A673 (cell line): ENCODE data around the gene SERINC5. TPM values are rescaled to one million over a fixed set of nuclear protein-coding genes. Genes with fewer than 3 reads are reported as not detected.

ENCODE experiments used
- BruUV-seq: library from RNA; stranded (reverse); fragments of 400-500 nt; replicated peaks from 2 replicates; lab custom pipeline; 2021; lab: Mats Ljungman, UMichigan
- CTCF ChIA-PET: fragments of 300-600 bp; sonication (Branson Sonifier 250); formaldehyde crosslinking; loops from one replicate; lab custom pipeline; 2022; ENCODE audit warnings: antibody characterized with exemption; lab: Charles Lee
- POLR2A ChIA-PET: fragments of 300-600 bp; sonication (Branson Sonifier 250); formaldehyde crosslinking; loops from one replicate; lab custom pipeline; 2022; ENCODE audit warnings: antibody characterized with exemption; ENCODE audit not compliant: low non-redundant PET; lab: Charles Lee
- DNase-seq: peaks from one replicate; pipeline ENCODE4 v3.0.0-alpha.2; 2015; ENCODE audit warnings: low spot score
- H3K27ac ChIP-seq: fragments of 200-600 bp; sonication (generic); 2 replicates; pipeline ENCODE4 v1.5.1; 2016; ENCODE audit warnings: mixed run types, low read depth, mild to moderate bottlenecking, mixed read lengths, antibody characterized with exemption, low read length; ENCODE audit not compliant: poor library complexity, severe bottlenecking
- H3K27me3 ChIP-seq: fragments of 200-600 bp; sonication (generic); replicated peaks from 2 replicates; pipeline ENCODE4 v1.6.1; 2017; ENCODE audit warnings: mixed run types, low read depth, mild to moderate bottlenecking, mixed read lengths, antibody characterized with exemption, low read length; ENCODE audit not compliant: insufficient read depth, poor library complexity
- H3K36me3 ChIP-seq: fragments of 200-600 bp; sonication (generic); 2 replicates; pipeline ENCODE4 v1.6.1; 2016; ENCODE audit warnings: mixed run types, mild to moderate bottlenecking, mixed read lengths, antibody characterized with exemption, low read length; ENCODE audit not compliant: insufficient read depth, poor library complexity, severe bottlenecking
- H3K4me1 ChIP-seq: fragments of 200-600 bp; sonication (generic); 2 replicates; pipeline ENCODE4 v1.6.1; 2017; ENCODE audit warnings: mixed run types, mild to moderate bottlenecking, mixed read lengths, antibody characterized with exemption, low read length; ENCODE audit not compliant: insufficient read depth, poor library complexity, severe bottlenecking
- H3K4me3 ChIP-seq: fragments of 200-600 bp; sonication (generic); 2 replicates; pipeline ENCODE4 v1.5.1; 2016; ENCODE audit warnings: low read depth, mixed run types, mild to moderate bottlenecking, mixed read lengths, low read length; ENCODE audit not compliant: poor library complexity, severe bottlenecking
- H3K9me3 ChIP-seq: fragments of 200-600 bp; sonication (generic); 2 replicates; pipeline ENCODE4 v1.6.1; 2016; ENCODE audit warnings: mixed run types, low read depth, mild to moderate bottlenecking, mixed read lengths, antibody characterized with exemption, low read length; ENCODE audit not compliant: poor library complexity, severe bottlenecking
- EZH2 ChIP-seq: fragments of 200-600 bp; sonication (generic); IDR thresholded peaks from 2 replicates; pipeline ENCODE4 v1.6.1; 2017; ENCODE audit warnings: borderline replicate concordance, low read depth, mild to moderate bottlenecking, mixed read lengths, antibody characterized with exemption, low read length; ENCODE audit not compliant: poor library complexity, severe bottlenecking
- intact Hi-C: fragments of 100-400 bp; cut with micrococcal nuclease; formaldehyde crosslinking; loops from one replicate; pipeline ENCODE4 v1.10.0; 2022; ENCODE audit not compliant: unreplicated experiment
- total RNA-seq: library from RNA; stranded (reverse); gene quantifications from 2 replicates; pipeline ENCODE4 v1.2.3, GENCODE V29; 2021
- TF ChIP-seq, protein P1 (sequence below): fragments of 300-800, 200-600 bp; sonication (generic); conservative IDR thresholded peaks from 2 replicates; pipeline ENCODE4 v1.5.1; 2017; ENCODE audit warnings: low read depth, mild to moderate bottlenecking, antibody characterized with exemption, low read length, moderate library complexity, mixed read lengths

Gene SERINC5
- total RNA-seq, 1 experiment from 2014 or later, result 20.6 TPM

DNA sequence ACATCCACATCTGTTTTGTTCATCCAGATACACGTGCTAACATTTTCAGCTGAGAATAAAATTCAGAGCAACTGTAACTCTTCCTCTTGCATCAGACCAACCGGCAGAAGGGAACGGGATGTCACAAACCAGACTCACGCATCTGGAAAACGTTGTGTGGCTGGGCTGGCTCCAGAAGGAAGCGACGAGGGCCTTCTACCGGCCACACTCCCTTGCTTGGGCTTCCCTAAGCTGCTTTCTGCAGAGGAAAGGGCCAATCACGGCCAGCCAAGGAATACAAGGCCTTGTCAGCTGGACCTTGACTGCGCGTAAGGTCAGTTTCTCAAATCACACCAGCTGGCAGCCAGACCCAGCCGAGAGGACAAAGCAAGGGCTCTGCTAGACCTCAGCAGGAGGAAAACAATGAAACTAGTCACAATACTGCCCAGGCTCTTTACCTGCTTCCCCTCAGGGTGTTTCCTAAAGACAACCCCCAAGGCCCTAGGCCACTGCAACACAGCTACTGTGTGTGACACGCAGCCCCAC lies 114.6 kb downstream of the SERINC5 start:
- Histone ChIP-seq H3K36me3 (no peaks in the 10 kb centered on the region), H3K27ac (peak overlapping the region; percentile 47), H3K27me3 (no peaks in the 10 kb centered on the region), H3K9me3 (no peaks in the 10 kb centered on the region), H3K4me1 (peaks cover 17% of the 10 kb centered on the region), H3K4me3 (no peak overlapping the region)
- CTCF ChIA-PET, result no interaction called here
- no TSS peak for BruUV-seq
- no peak for TF ChIP-seq EZH2
- TF ChIP-seq, protein P1, sequence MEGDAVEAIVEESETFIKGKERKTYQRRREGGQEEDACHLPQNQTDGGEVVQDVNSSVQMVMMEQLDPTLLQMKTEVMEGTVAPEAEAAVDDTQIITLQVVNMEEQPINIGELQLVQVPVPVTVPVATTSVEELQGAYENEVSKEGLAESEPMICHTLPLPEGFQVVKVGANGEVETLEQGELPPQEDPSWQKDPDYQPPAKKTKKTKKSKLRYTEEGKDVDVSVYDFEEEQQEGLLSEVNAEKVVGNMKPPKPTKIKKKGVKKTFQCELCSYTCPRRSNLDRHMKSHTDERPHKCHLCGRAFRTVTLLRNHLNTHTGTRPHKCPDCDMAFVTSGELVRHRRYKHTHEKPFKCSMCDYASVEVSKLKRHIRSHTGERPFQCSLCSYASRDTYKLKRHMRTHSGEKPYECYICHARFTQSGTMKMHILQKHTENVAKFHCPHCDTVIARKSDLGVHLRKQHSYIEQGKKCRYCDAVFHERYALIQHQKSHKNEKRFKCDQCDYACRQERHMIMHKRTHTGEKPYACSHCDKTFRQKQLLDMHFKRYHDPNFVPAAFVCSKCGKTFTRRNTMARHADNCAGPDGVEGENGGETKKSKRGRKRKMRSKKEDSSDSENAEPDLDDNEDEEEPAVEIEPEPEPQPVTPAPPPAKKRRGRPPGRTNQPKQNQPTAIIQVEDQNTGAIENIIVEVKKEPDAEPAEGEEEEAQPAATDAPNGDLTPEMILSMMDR, result no peak
- POLR2A ChIA-PET, result no interaction called here
- intact Hi-C loops, result no loop called here
- DNase-seq, result no peak

DNA sequence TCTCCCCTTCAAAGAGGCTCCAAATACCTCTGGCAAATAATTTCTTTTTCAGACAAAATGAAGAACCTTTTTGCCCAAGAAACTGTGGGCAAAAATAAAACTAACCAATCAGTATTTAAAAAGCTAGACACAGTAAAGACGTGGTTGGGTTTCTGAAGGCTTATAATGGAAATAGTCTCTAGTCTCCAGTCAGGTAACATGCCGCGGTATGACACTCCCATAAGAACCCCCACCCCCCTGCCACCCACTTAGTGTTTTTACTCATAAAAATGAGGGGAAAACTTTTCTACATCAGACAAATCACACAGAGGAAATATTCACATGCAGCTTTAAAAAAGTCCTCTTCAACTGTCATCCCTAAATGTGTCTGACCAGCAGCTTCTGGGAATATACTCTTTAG lies 115.4 kb downstream of the SERINC5 start:
- Histone ChIP-seq H3K36me3 (no peaks in the 10 kb centered on the region), H3K9me3 (no peaks in the 10 kb centered on the region), H3K27ac (no peak overlapping the region), H3K27me3 (no peaks in the 10 kb centered on the region), H3K4me3 (no peak overlapping the region), H3K4me1 (peaks cover 20% of the 10 kb centered on the region)
- intact Hi-C loops, result no loop called here
- POLR2A ChIA-PET, result no interaction called here
- TF ChIP-seq EZH2, result no peak
- TF ChIP-seq, protein P1, result no peak
- CTCF ChIA-PET, result no interaction called here
- BruUV-seq, result no TSS peak
- no peak for DNase-seq

DNA sequence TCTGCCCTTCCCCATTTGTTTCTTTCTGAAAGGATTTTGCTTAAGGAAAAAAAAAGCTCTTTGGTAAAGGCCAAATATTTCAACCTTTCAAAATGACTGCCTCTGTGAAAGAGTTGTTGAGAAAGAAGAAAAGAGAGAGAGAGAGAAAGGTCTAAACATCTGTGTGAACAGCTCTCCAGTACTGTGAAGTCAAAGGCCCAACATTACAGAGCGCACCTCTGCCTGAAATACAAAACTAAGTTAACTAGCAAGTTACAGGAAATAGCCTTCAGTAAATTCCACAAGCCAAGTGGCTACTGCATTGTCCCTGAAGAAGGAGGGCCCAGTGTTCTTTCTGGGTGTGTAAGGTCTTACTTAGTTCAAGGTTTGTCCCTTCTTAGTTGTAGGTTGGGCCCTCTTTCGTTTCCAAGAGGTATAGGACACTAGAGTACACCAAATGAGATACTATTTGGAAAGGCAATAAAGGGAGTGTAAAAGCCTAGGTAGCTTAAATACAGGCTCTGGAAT lies 116.3 kb downstream of the SERINC5 start:
- Histone ChIP-seq H3K4me1 (peaks cover 20% of the 10 kb centered on the region), H3K36me3 (no peaks in the 10 kb centered on the region), H3K9me3 (no peaks in the 10 kb centered on the region), H3K4me3 (no peak overlapping the region), H3K27ac (no peak overlapping the region), H3K27me3 (no peaks in the 10 kb centered on the region)
- no TSS peak for BruUV-seq
- ChIA-PET CTCF (no interaction called here), POLR2A (no interaction called here)
- intact Hi-C loops, result no loop called here
- DNase-seq, result no peak
- TF ChIP-seq EZH2, result no peak
- TF ChIP-seq, protein P1, result no peak
